ENCODE results near the gene UBE3C. TPM values are rescaled to one million over a fixed set of nuclear protein-coding genes. Genes with fewer than 3 reads are reported as not detected.
A peak's percentile ranks its signal among the peaks of the same experiment; 100 is the strongest.

Gene UBE3C
- total and polyA plus RNA-seq, 2 of the 13 experiments (the other 11 are each of a cell fraction or from before 2014, with no cell fraction given), result 27.0 to 48.2 TPM

DNA sequence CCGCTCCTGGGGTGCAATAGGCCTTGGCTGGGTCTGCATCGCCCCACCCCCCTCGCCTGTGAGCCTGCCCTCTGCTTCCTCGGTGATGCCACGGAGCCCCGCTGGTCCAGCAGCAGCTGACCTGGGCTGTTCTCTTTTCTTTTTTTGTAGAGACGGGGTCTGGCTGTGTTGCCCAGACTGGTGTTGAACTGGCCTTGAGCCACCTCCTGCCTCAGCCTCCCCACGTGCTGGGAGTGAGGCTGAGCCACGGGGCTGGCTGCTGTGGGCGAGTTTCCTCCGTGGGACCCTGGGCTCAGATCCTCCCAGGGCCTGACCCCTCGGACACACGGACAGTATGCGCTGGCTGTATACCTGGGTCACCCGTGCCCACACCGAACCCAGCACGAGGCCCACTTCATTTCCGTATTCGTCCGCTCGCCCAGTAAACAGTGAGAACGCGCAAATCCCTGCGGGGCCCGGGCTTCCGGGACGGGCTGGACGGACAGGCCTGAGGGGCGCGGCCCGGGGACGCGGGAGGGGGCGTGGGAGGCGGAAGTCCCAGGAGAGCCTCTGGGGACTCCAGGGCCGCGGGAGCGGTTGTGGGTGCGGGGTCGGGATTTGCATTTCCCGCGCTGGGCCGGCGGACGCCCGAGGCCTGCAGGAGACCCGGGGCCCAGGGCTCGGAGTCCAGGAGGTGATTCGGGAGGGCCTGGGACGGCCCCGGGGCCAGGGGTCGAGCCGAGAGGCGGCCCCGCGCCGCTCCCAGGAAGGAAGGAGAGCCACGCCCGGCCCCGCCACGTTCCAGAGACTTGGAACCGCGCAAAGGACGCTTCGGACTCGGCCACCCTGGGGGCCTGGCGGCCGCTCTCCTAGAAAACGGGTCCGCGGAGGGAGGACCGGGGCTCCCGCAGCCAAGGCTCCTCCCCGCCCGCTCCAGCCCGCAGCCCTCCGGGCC, 140.3 kb downstream of the UBE3C start (continued):
- TF ChIP-seq, protein P1, sequence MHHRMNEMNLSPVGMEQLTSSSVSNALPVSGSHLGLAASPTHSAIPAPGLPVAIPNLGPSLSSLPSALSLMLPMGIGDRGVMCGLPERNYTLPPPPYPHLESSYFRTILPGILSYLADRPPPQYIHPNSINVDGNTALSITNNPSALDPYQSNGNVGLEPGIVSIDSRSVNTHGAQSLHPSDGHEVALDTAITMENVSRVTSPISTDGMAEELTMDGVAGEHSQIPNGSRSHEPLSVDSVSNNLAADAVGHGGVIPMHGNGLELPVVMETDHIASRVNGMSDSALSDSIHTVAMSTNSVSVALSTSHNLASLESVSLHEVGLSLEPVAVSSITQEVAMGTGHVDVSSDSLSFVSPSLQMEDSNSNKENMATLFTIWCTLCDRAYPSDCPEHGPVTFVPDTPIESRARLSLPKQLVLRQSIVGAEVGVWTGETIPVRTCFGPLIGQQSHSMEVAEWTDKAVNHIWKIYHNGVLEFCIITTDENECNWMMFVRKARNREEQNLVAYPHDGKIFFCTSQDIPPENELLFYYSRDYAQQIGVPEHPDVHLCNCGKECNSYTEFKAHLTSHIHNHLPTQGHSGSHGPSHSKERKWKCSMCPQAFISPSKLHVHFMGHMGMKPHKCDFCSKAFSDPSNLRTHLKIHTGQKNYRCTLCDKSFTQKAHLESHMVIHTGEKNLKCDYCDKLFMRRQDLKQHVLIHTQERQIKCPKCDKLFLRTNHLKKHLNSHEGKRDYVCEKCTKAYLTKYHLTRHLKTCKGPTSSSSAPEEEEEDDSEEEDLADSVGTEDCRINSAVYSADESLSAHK (CRISPR knock-in tag; IDR thresholded peaks at IDR 0.05; ENCODE audit: borderline replicate concordance), result no peak
- TF ChIP-seq GATAD1 (CRISPR knock-in tag; IDR thresholded peaks at IDR 0.05), result no peak
- TF ChIP-seq REXO4 (CRISPR knock-in tag; IDR thresholded peaks at IDR 0.05; ENCODE audit: borderline replicate concordance), result no peak
- no peak for TF ChIP-seq ESRRA (CRISPR knock-in tag; IDR thresholded peaks at IDR 0.05; ENCODE audit: low read depth)
- no peak for TF ChIP-seq MAFG (CRISPR knock-in tag; IDR thresholded peaks at IDR 0.05)
- TF ChIP-seq DMAP1 (CRISPR knock-in tag; IDR thresholded peaks at IDR 0.05), result no peak
- TF ChIP-seq, protein P2, sequence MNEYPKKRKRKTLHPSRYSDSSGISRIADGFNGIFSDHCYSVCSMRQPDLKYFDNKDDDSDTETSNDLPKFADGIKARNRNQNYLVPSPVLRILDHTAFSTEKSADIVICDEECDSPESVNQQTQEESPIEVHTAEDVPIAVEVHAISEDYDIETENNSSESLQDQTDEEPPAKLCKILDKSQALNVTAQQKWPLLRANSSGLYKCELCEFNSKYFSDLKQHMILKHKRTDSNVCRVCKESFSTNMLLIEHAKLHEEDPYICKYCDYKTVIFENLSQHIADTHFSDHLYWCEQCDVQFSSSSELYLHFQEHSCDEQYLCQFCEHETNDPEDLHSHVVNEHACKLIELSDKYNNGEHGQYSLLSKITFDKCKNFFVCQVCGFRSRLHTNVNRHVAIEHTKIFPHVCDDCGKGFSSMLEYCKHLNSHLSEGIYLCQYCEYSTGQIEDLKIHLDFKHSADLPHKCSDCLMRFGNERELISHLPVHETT (CRISPR knock-in tag; conservative IDR thresholded peaks at IDR 0.05), result no peak
- TF ChIP-seq, protein P3, sequence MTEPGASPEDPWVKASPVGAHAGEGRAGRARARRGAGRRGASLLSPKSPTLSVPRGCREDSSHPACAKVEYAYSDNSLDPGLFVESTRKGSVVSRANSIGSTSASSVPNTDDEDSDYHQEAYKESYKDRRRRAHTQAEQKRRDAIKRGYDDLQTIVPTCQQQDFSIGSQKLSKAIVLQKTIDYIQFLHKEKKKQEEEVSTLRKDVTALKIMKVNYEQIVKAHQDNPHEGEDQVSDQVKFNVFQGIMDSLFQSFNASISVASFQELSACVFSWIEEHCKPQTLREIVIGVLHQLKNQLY (CRISPR knock-in tag; IDR thresholded peaks at IDR 0.05), result no peak
- TF ChIP-seq, protein P4, sequence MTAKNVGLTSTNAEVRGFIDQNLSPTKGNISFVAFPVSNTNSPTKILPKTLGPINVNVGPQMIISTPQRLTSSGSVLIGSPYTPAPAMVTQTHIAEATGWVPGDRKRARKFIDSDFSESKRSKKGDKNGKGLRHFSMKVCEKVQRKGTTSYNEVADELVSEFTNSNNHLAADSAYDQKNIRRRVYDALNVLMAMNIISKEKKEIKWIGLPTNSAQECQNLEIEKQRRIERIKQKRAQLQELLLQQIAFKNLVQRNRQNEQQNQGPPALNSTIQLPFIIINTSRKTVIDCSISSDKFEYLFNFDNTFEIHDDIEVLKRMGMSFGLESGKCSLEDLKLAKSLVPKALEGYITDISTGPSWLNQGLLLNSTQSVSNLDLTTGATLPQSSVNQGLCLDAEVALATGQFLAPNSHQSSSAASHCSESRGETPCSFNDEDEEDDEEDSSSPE (CRISPR knock-in tag; IDR thresholded peaks at IDR 0.05), result peak; percentile 70; the same call in 1 of the 2 replicates
- no peak for TF ChIP-seq ZC3H13 (CRISPR knock-in tag; IDR thresholded peaks at IDR 0.05)
- no peak for TF ChIP-seq CAMTA2 (CRISPR knock-in tag; IDR thresholded peaks at IDR 0.05; ENCODE audit: borderline replicate concordance)
- 0 out of 2 replicates have a peak, but pooled peaks have one; percentile 75 for TF ChIP-seq NFATC3 (CRISPR knock-in tag; IDR thresholded peaks at IDR 0.05)
- peak; percentile 40 for TF ChIP-seq ZNF263 (CRISPR knock-in tag; IDR thresholded peaks at IDR 0.05)
- TF ChIP-seq, protein P5, sequence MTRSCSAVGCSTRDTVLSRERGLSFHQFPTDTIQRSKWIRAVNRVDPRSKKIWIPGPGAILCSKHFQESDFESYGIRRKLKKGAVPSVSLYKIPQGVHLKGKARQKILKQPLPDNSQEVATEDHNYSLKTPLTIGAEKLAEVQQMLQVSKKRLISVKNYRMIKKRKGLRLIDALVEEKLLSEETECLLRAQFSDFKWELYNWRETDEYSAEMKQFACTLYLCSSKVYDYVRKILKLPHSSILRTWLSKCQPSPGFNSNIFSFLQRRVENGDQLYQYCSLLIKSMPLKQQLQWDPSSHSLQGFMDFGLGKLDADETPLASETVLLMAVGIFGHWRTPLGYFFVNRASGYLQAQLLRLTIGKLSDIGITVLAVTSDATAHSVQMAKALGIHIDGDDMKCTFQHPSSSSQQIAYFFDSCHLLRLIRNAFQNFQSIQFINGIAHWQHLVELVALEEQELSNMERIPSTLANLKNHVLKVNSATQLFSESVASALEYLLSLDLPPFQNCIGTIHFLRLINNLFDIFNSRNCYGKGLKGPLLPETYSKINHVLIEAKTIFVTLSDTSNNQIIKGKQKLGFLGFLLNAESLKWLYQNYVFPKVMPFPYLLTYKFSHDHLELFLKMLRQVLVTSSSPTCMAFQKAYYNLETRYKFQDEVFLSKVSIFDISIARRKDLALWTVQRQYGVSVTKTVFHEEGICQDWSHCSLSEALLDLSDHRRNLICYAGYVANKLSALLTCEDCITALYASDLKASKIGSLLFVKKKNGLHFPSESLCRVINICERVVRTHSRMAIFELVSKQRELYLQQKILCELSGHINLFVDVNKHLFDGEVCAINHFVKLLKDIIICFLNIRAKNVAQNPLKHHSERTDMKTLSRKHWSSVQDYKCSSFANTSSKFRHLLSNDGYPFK (CRISPR knock-in tag; IDR thresholded peaks at IDR 0.05; ENCODE audit: borderline replicate concordance), result no peak
- TF ChIP-seq, protein P6, sequence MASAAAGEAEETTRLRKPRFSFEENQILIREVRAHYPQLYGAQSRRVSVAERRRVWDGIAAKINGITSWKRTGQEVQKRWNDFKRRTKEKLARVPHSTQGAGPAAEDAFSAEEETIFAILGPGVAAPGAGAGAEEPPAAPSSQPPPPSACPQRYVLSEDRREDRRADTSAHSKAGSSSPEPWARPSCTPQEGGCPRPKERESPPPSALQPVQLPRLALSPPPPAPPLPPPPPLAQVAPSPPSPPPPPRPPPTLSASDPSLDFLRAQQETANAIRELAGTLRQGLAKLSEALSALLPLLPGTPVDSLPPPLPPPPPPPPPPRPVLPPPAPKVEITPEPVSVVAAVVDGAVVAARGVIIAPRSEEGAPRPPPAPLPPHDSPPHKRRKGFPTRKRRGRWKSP (CRISPR knock-in tag; IDR thresholded peaks at IDR 0.05), result no peak
- no peak for TF ChIP-seq RAD21 (CRISPR knock-in tag; IDR thresholded peaks at IDR 0.05)

Data from HepG2 (cell line).